ENCODE data around the gene CDKN2AIPNL. TPM values are rescaled to one million over a fixed set of nuclear protein-coding genes. Genes with fewer than 3 reads are reported as not detected.

CDKN2AIPNL gene
- total RNA-seq, 1 experiment from 2014 or later, result 35.3 TPM

GRCh38 chr5:134449167-134449566 is 37.5 kb upstream of the CDKN2AIPNL start:
- Histone ChIP-seq H2AFZ (no peak overlapping the region), H3K4me3 (no peak overlapping the region), H3K9me3 (ENCODE audit: insufficient read depth, low read depth) (no peaks in the 10 kb centered on the region), H3K27ac (no peak overlapping the region), H3K4me1 (replicated peaks; ENCODE audit: insufficient read depth) (peaks cover 14% of the 10 kb centered on the region), H3K36me3 (ENCODE audit: low read depth) (no peaks in the 10 kb centered on the region), H3K9me2 (ENCODE audit: insufficient read depth) (no peaks in the 10 kb centered on the region), H3K79me2 (ENCODE audit: low read depth) (no peaks in the 10 kb centered on the region), H3K27me3 (ENCODE audit: insufficient read depth, low read depth) (no peaks in the 10 kb centered on the region), H3K4me2 (no peak overlapping the region), H3F3A (ENCODE audit: insufficient read depth, low read depth) (peaks cover 10% of the 10 kb centered on the region; the same call in 1 of the 2 replicates), H4K20me1 (ENCODE audit: insufficient read depth) (no peaks in the 10 kb centered on the region)
- intact Hi-C loops (cut with micrococcal nuclease; ENCODE audit: unreplicated experiment), result no loop called here
- TF ChIP-seq EZH2 (IDR thresholded peaks at IDR 0.05; ENCODE audit: low read depth) (no peak), CTCF (conservative IDR thresholded peaks at IDR 0.05) (no peak)
- no peak for DNase-seq
- ChIA-PET POLR2A (ENCODE audit: unreplicated experiment) (no interaction called here), CTCF (no interaction called here)
- BruUV-seq (replicated peaks), result no TSS peak

- Histone ChIP-seq H3F3A (ENCODE audit: insufficient read depth, low read depth) (peaks cover 10% of the 10 kb centered on the region; the same call in 1 of the 2 replicates), H3K27ac (no peak overlapping the region), H3K9me2 (ENCODE audit: insufficient read depth) (no peaks in the 10 kb centered on the region), H4K20me1 (ENCODE audit: insufficient read depth) (no peaks in the 10 kb centered on the region), H3K79me2 (ENCODE audit: low read depth) (no peaks in the 10 kb centered on the region), H3K27me3 (ENCODE audit: insufficient read depth, low read depth) (no peaks in the 10 kb centered on the region), H3K9me3 (ENCODE audit: insufficient read depth, low read depth) (no peaks in the 10 kb centered on the region), H3K4me2 (no peak overlapping the region), H3K36me3 (ENCODE audit: low read depth) (no peaks in the 10 kb centered on the region), H3K4me1 (replicated peaks; ENCODE audit: insufficient read depth) (peaks cover 14% of the 10 kb centered on the region), H3K4me3 (no peak overlapping the region), H2AFZ (no peak overlapping the region)
- no peak for DNase-seq
- intact Hi-C loops (cut with micrococcal nuclease; ENCODE audit: unreplicated experiment), result no loop called here
- no TSS peak for BruUV-seq (replicated peaks)
- CTCF ChIA-PET, result interaction anchor here (0.7 kb wide), 1 partner anchor 64 kb away, joined by 5 read pairs; no protein-coding TSS in a partner anchor
- POLR2A ChIA-PET (ENCODE audit: unreplicated experiment), result no interaction called here
- TF ChIP-seq CTCF (conservative IDR thresholded peaks at IDR 0.05), result no peak
- TF ChIP-seq EZH2 (IDR thresholded peaks at IDR 0.05; ENCODE audit: low read depth), result no peak
Observed at GRCh38 chr5:134447815-134448520, 36.3 kb upstream of the CDKN2AIPNL start.

GRCh38 chr5:134446938-134447337 is 35.3 kb upstream of the CDKN2AIPNL start:
- Histone ChIP-seq H4K20me1 (ENCODE audit: insufficient read depth) (no peaks in the 10 kb centered on the region), H3K4me2 (no peak overlapping the region), H3K27me3 (ENCODE audit: insufficient read depth, low read depth) (no peaks in the 10 kb centered on the region), H3K36me3 (ENCODE audit: low read depth) (no peaks in the 10 kb centered on the region), H3K9me3 (ENCODE audit: insufficient read depth, low read depth) (no peaks in the 10 kb centered on the region), H3K79me2 (ENCODE audit: low read depth) (no peaks in the 10 kb centered on the region), H3K4me1 (replicated peaks; ENCODE audit: insufficient read depth) (peaks cover 7% of the 10 kb centered on the region), H2AFZ (no peak overlapping the region), H3K27ac (no peak overlapping the region), H3F3A (ENCODE audit: insufficient read depth, low read depth) (peaks cover 5% of the 10 kb centered on the region; the same call in 1 of the 2 replicates), H3K4me3 (no peak overlapping the region), H3K9me2 (ENCODE audit: insufficient read depth) (no peaks in the 10 kb centered on the region)
- CTCF ChIA-PET, result no interaction called here
- intact Hi-C loops (cut with micrococcal nuclease; ENCODE audit: unreplicated experiment), result no loop called here
- POLR2A ChIA-PET (ENCODE audit: unreplicated experiment), result no interaction called here
- DNase-seq, result no peak
- no TSS peak for BruUV-seq (replicated peaks)
- TF ChIP-seq CTCF (conservative IDR thresholded peaks at IDR 0.05), result no peak
- TF ChIP-seq EZH2 (IDR thresholded peaks at IDR 0.05; ENCODE audit: low read depth), result no peak
